ENCODE measurements around the gene DHRSX. TPM values are rescaled to one million over a fixed set of nuclear protein-coding genes. Genes with fewer than 3 reads are reported as not detected.
A peak's percentile ranks its signal among the peaks of the same experiment; 100 is the strongest.
"Not testable (repeated sequence)": the region's sequence is repeated elsewhere in the genome, so short reads cannot be mapped to it uniquely, and the experiment has no call there.

Gene DHRSX
- total RNA-seq, 4 donors from 2014 or later: 19.9 to 36.5 (median 24.2) TPM

DNA sequence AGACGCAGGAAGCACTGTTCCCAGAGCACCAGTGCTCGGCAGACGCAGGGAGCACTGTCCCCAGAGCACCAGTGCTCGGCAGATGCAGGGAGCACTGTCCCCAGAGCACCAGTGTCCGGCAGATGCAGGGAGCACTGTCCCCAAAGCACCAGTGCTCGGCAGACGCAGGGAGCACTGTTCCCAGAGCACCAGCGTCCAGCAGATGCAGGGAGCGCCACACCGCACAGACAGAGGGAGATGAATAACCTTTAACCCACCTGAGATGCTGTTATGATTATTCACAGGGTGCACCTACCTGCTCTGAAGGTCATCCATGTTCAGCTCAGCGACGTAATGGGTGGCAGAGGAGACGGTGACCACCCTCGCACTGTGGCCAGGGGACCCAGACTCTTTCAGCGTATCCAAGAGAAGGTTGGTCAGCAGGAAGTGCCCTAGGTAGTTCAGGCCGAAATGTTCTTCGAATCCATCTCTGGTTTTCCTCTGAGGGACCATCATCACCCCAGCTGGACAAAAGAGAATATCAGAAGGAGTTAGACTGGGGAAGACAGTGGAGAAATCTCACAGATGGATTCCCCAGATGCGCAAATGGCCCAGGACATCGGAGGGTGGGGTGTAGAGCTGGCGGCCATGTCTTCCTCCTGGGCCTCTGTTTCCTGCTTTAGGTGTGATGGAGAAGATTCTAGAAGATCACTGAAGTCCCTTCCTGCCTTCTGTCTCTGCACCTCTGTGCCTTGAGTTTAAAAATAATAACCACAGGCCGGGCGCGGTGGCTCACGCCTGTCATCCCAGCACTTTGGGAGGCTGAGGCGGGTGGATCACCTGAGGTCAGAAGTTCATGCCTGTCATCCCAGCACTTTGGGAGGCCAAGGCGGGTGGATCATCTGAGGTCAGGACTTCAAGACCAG, 234.1 kb downstream of the DHRSX start:
- H3K9me3 ChIP-seq: no peaks in the 10 kb centered on the region
- 93 to 97% methylated on average over 19 to 22 of the region's 26 CpGs for WGBS, 2 donors
- no peak overlapping the region for H3K4me3 ChIP-seq (replicated peaks in 1 of 3)
- intact Hi-C loops (cut with DNase I): no loop called here
- no peak for DNase-seq
- no peaks in the 10 kb centered on the region for H3K27me3 ChIP-seq
- TF ChIP-seq CTCF (IDR thresholded peaks at IDR 0.05) (no peak), POLR2A (IDR thresholded peaks at IDR 0.05) (no peak)
- H3K27ac ChIP-seq: no peak overlapping the region
- H3K36me3 ChIP-seq: peaks cover 0 to 4% of the 10 kb centered on the region in 2 donors
- H3K4me1 ChIP-seq: peaks cover 11 to 13% of the 10 kb centered on the region in 2 donors

- H3K27ac ChIP-seq; H3K27me3 ChIP-seq; H3K4me3 ChIP-seq (replicated peaks in 1 of 3); H3K9me3 ChIP-seq; DNase-seq; H3K36me3 ChIP-seq; intact Hi-C loops (cut with DNase I): not testable (repeated sequence)
- H3K4me1 ChIP-seq: peaks cover 11 to 17% of the 10 kb centered on the region in 2 donors
- 89% methylated on average over 6 of the region's 23 CpGs; no CpG with 5 or more reads in 1 of the 2 donors for WGBS, 2 donors
Observed at GRCh38 chrX:2265658-2266444, 234.9 kb downstream of the DHRSX start.

DNA sequence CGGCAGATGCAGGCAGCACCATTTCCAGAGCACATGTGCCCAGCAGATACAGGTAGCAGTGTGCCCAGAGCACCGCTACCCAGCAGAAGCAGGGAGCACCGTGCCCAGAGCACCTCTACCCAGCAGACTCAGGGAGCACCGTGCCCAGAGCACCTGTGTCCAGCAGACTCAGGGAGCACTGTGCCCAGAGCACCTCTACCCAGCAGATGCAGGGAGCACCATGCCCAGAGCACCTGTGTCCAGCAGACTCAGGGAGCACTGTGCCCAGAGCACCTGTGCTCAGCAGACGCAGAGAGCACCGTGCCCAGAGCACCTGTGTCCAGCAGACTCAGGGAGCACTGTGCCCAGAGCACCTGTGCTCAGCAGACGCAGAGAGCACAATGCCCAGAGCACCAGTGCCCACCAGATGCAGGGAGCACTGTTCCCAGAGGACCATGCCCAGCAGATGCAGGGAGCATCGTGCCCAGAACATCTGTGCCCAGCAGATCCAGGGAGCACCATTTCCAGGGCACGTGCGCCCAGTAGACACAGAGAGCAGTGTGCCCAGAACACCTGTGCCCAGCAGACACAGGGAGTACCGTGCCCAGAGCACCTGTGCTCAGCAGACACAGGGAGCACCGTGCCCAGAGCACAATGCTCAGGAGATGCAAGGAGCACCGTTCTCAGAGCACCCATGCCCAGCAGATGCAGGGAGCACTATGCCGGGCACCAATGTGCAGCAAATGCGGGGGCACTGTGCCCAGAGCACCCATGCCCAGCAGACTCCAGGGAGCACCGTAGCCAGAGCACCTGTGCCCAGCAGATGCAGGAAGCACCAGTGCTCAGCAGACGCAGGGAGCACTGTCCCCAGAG, 236.4 kb downstream of the DHRSX start:
- no peak for DNase-seq
- Histone ChIP-seq H3K27me3 (no peaks in the 10 kb centered on the region), H3K4me3 (replicated peaks in 1 of 3) (no peak overlapping the region), H3K4me1 (peaks cover 11 to 17% of the 10 kb centered on the region in 2 donors), H3K9me3 (no peaks in the 10 kb centered on the region), H3K36me3 (peaks cover 0 to 4% of the 10 kb centered on the region in 2 donors), H3K27ac (no peak overlapping the region)
- no peak for TF ChIP-seq POLR2A (IDR thresholded peaks at IDR 0.05)
- no peak for TF ChIP-seq CTCF (IDR thresholded peaks at IDR 0.05)
- 94 to 98% methylated on average over 5 to 8 of the region's 17 CpGs for WGBS, 2 donors
- intact Hi-C loops (cut with DNase I): no loop called here

DNA sequence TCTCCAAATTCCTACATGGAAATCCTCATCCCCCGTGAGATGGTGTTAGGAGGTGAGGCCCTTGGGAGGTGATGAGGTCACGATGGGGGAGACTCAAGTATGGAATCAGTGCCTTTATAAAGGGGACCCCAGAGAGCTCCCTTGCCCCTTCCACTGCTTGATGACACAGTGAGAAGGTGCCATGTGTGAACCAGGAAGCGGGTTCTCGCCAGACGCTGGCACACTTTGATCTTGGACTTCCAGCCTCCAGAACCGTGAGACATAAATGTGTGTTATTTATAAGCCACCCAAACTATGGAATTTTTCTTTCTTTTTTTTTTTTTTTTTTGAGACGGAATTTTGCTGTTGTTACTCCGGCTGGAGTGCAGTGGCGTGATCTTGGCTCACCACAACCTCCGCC, 237.6 kb downstream of the DHRSX start:
- peaks cover 0 to 4% of the 10 kb centered on the region in 2 donors for H3K36me3 ChIP-seq
- WGBS, 2 donors: 89 to 93% methylated on average over 10 of the region's 10 CpGs
- no peak overlapping the region for H3K4me3 ChIP-seq (replicated peaks in 1 of 3)
- intact Hi-C loops (cut with DNase I): no loop called here
- no peak for DNase-seq
- H3K27me3 ChIP-seq: no peaks in the 10 kb centered on the region
- H3K4me1 ChIP-seq: peaks cover 11 to 17% of the 10 kb centered on the region in 2 donors
- H3K27ac ChIP-seq: peak overlapping the region in 2 of 3 donors; percentile 66 to 70
- TF ChIP-seq POLR2A (IDR thresholded peaks at IDR 0.05): no peak
- TF ChIP-seq CTCF (IDR thresholded peaks at IDR 0.05): no peak
- H3K9me3 ChIP-seq: no peaks in the 10 kb centered on the region

DNA sequence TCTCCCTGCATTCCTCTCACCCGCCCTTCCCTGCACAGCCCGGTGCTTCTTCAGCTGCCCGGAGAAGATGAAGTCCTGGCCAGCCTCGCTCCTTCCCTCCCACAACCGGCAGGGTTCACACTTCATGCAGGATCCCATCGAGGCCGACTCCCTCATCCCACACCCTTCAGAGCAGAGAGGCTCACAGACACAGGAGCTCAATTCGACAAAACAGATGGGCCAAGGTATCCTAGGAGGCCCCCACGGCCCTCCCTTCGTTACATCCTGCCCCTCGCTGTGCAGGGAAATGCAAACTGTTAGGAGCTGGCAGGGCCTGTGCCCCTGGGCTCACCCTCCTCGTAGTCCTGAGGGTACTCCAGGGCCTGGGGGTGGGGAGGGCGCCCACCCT, 238.1 kb downstream of the DHRSX start:
- WGBS, 2 donors: 26 to 48% methylated on average over 9 to 11 of the region's 13 CpGs
- TF ChIP-seq POLR2A (IDR thresholded peaks at IDR 0.05) (no peak), CTCF (IDR thresholded peaks at IDR 0.05) (no peak)
- Histone ChIP-seq H3K4me3 (replicated peaks in 1 of 3) (no peak overlapping the region), H3K27ac (peak overlapping the region; percentile 66 to 81 (median 70)), H3K36me3 (peaks cover 0 to 4% of the 10 kb centered on the region in 2 donors), H3K27me3 (no peaks in the 10 kb centered on the region), H3K9me3 (no peaks in the 10 kb centered on the region), H3K4me1 (peaks cover 11 to 17% of the 10 kb centered on the region in 2 donors)
- intact Hi-C loops (cut with DNase I): no loop called here
- DNase-seq: peak; percentile 64 to 77

Data from thyroid gland (tissue), 4 donors.